ENCODE measurements around the gene AOC3. TPM values are rescaled to one million over a fixed set of nuclear protein-coding genes. Genes with fewer than 3 reads are reported as not detected.
"Not testable (repeated sequence)": the region's sequence is repeated elsewhere in the genome, so short reads cannot be mapped to it uniquely, and the experiment has no call there.

AOC3 gene
- total and polyA plus RNA-seq, 4 donors = 2.0 to 18.2 (median 4.7) TPM

DNA sequence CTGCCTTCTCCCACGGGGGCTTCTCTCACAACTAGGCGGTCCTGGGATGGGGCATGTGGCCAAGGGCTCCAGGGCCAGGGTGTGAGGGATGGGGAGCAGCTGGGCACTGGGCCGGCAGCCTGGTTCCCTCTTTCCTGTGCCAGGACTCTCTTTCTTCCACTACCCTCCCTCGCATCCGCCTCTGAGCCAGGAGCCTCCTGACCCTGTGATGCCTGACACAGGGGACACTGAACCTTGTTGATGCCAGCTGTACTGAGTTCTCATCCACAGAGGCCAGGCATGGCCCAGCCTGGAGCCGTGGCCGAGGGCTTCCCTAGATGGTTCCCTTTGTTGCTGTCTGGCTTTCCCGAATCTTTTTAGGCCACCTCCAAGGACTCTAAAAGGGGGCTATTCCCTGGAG, 5.5 kb downstream of the AOC3 start:
- H3K4me3 ChIP-seq (ENCODE audit: low read depth in 1 of 3, low read length in 3 of 3); H3K9ac ChIP-seq (ENCODE audit: low read depth in 1 of 2, low read length in 2 of 2); H3K27ac ChIP-seq (ENCODE audit: low read depth in 1 of 2, low read length in 2 of 2); H3K9me3 ChIP-seq (ENCODE audit: control insufficient read depth in 4 of 4, low read length in 3 of 4); DNase-seq (ENCODE audit: low spot score); H3K27me3 ChIP-seq (ENCODE audit: control insufficient read depth in 4 of 4, insufficient read depth in 4 of 4, low read length in 3 of 4); H3K36me3 ChIP-seq (ENCODE audit: control insufficient read depth in 4 of 4, insufficient read depth in 3 of 4, low read depth in 1 of 4, low read length in 3 of 4): not testable (repeated sequence)
- H3K4me1 ChIP-seq (ENCODE audit: control insufficient read depth in 4 of 4, insufficient read depth in 4 of 4, low read length in 3 of 4) = peaks cover 0 to 14% (median 11%) of the 10 kb centered on the region in 4 donors
- TF ChIP-seq RXRA (IDR thresholded peaks at IDR 0.05) = peak; percentile 40 to 82
- WGBS = 62% methylated on average over 6 of the region's 8 CpGs

GRCh38 chr17:42857389-42857788, 6.4 kb downstream of the AOC3 start:
- WGBS = 92% methylated on average over 1 of the region's 1 CpG
- no peaks in the 10 kb centered on the region for H3K27me3 ChIP-seq (ENCODE audit: control insufficient read depth in 4 of 4, insufficient read depth in 4 of 4, low read length in 3 of 4)
- H3K9ac ChIP-seq (ENCODE audit: low read depth in 1 of 2, low read length in 2 of 2) = no peak overlapping the region
- no peak overlapping the region for H3K4me3 ChIP-seq (ENCODE audit: low read depth in 1 of 3, low read length in 3 of 3)
- no peak overlapping the region for H3K27ac ChIP-seq (ENCODE audit: low read depth in 1 of 2, low read length in 2 of 2)
- DNase-seq (ENCODE audit: low spot score) = no peak
- no peaks in the 10 kb centered on the region for H3K9me3 ChIP-seq (ENCODE audit: control insufficient read depth in 4 of 4, low read length in 3 of 4)
- H3K4me1 ChIP-seq (ENCODE audit: control insufficient read depth in 4 of 4, insufficient read depth in 4 of 4, low read length in 3 of 4) = peaks cover 0 to 14% (median 11%) of the 10 kb centered on the region in 4 donors
- no peaks in the 10 kb centered on the region for H3K36me3 ChIP-seq (ENCODE audit: control insufficient read depth in 4 of 4, insufficient read depth in 3 of 4, low read depth in 1 of 4, low read length in 3 of 4)
- TF ChIP-seq NR2F2 (IDR thresholded peaks at IDR 0.05) (no peak), MAX (IDR thresholded peaks at IDR 0.05) (no peak), YY1 (IDR thresholded peaks at IDR 0.05) (no peak), SP1 (IDR thresholded peaks at IDR 0.05) (no peak), ZBTB33 (IDR thresholded peaks at IDR 0.05) (no peak), TAF1 (conservative IDR thresholded peaks at IDR 0.05) (no peak), JUND (IDR thresholded peaks at IDR 0.05) (no peak), RAD21 (IDR thresholded peaks at IDR 0.05) (no peak), EGR1 (IDR thresholded peaks at IDR 0.05; ENCODE audit: low read depth in 2 of 2) (no peak), RXRA (IDR thresholded peaks at IDR 0.05) (no peak)
- TF ChIP-seq, protein P1, sequence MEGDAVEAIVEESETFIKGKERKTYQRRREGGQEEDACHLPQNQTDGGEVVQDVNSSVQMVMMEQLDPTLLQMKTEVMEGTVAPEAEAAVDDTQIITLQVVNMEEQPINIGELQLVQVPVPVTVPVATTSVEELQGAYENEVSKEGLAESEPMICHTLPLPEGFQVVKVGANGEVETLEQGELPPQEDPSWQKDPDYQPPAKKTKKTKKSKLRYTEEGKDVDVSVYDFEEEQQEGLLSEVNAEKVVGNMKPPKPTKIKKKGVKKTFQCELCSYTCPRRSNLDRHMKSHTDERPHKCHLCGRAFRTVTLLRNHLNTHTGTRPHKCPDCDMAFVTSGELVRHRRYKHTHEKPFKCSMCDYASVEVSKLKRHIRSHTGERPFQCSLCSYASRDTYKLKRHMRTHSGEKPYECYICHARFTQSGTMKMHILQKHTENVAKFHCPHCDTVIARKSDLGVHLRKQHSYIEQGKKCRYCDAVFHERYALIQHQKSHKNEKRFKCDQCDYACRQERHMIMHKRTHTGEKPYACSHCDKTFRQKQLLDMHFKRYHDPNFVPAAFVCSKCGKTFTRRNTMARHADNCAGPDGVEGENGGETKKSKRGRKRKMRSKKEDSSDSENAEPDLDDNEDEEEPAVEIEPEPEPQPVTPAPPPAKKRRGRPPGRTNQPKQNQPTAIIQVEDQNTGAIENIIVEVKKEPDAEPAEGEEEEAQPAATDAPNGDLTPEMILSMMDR (IDR thresholded peaks at IDR 0.05; ENCODE audit: low read depth, low read length, missing input control) = no peak

DNA sequence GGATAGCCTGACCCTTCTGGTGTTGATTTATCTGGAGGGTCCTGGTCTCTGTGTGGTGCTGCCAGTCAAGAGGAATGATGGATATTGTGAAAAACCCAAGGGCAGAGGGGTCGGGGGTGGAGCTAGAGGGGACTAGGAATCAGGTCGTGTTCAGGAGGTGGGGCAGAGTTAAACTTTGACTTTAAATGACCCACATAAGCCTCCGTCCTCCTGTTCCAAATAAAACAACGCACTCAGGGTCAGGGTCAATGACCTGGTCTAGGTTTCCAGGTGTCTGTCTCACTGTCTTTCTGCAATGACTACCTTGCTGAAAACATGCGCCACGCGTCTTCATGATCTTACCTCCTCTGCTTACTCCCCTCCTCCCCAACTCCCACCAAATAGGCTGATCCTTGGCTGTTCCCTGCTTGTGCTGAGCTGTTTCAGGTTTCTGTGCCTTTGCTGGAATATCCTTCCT, 14.7 kb downstream of the AOC3 start:
- peak overlapping the region; percentile 78 for H3K27ac ChIP-seq (ENCODE audit: low read depth in 1 of 2, low read length in 2 of 2)
- DNase-seq (ENCODE audit: low spot score) = peak; percentile 56
- 31% methylated on average over 7 of the region's 7 CpGs for WGBS
- TF ChIP-seq ZBTB33 (IDR thresholded peaks at IDR 0.05) (peak; percentile 59), FOXA1 (IDR thresholded peaks at IDR 0.05) (peak; percentile 53), EGR1 (IDR thresholded peaks at IDR 0.05; ENCODE audit: low read depth in 2 of 2) (peak; percentile 18 to 22), NR2F2 (IDR thresholded peaks at IDR 0.05) (peak; percentile 96), FOXA2 (IDR thresholded peaks at IDR 0.05) (peak; percentile 53), GABPA (IDR thresholded peaks at IDR 0.05 in 1 of 2, conservative IDR thresholded peaks at IDR 0.05 in 1 of 2) (no peak), REST (IDR thresholded peaks at IDR 0.05) (peak; percentile 71), TAF1 (conservative IDR thresholded peaks at IDR 0.05) (no peak), HNF4G (IDR thresholded peaks at IDR 0.05) (peak; percentile 79), SP1 (IDR thresholded peaks at IDR 0.05) (peak; percentile 91), MAX (IDR thresholded peaks at IDR 0.05) (peak; percentile 73), RXRA (IDR thresholded peaks at IDR 0.05) (peak; percentile 99), JUND (IDR thresholded peaks at IDR 0.05) (peak; percentile 79 to 80)
- TF ChIP-seq, protein P2, sequence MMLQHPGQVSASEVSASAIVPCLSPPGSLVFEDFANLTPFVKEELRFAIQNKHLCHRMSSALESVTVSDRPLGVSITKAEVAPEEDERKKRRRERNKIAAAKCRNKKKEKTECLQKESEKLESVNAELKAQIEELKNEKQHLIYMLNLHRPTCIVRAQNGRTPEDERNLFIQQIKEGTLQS (IDR thresholded peaks at IDR 0.05) = no peak

More for the DNA sequence above, 14.7 kb downstream of the AOC3 start:
- no peak overlapping the region for H3K9ac ChIP-seq (ENCODE audit: low read depth in 1 of 2, low read length in 2 of 2)
- no peaks in the 10 kb centered on the region for H3K9me3 ChIP-seq (ENCODE audit: control insufficient read depth in 4 of 4, low read length in 3 of 4)
- H3K27me3 ChIP-seq (ENCODE audit: control insufficient read depth in 4 of 4, insufficient read depth in 4 of 4, low read length in 3 of 4) = no peaks in the 10 kb centered on the region
- peaks cover 0 to 4% (median 1%) of the 10 kb centered on the region in 4 donors for H3K36me3 ChIP-seq (ENCODE audit: control insufficient read depth in 4 of 4, insufficient read depth in 3 of 4, low read depth in 1 of 4, low read length in 3 of 4)
- peaks cover 0 to 43% (median 39%) of the 10 kb centered on the region in 4 donors for H3K4me1 ChIP-seq (ENCODE audit: control insufficient read depth in 4 of 4, insufficient read depth in 4 of 4, low read length in 3 of 4)
- H3K4me3 ChIP-seq (ENCODE audit: low read depth in 1 of 3, low read length in 3 of 3) = peak overlapping the region in 2 of 3 donors; percentile 35 to 61

Data from liver (tissue), 9 donors.